CD4-positive, CD25-positive, alpha-beta regulatory T cell (primary cell): Measurements from ENCODE around the gene SNED1. TPM values are rescaled to one million over a fixed set of nuclear protein-coding genes. Genes with fewer than 3 reads are reported as not detected.

ENCODE experiments used
- ATAC-seq, 2 donors: fragments of 150-1000 bp; cut with Tn5 transposase; one replicate each; pipeline ENCODE4 v1.10.0; 2021; ENCODE audit warnings: low read depth in 2 of 2, moderate number of reproducible peaks in 2 of 2, moderate library complexity in 1 of 2
- DNase-seq, 3 donors: peaks; one replicate each; pipeline versions ENCODE4 v3.0.0 to v3.0.0-alpha.2; 2012 to 2022; ENCODE audit warnings: mixed read lengths in 1 of 3
- H3K27ac ChIP-seq: one replicate; pipeline ENCODE4 v1.7.0; 2013; ENCODE audit warnings: mild to moderate bottlenecking, low read length; ENCODE audit not compliant: insufficient read depth, poor library complexity, severe bottlenecking
- H3K27me3 ChIP-seq: one replicate; pipeline ENCODE4 v1.7.0; 2013; ENCODE audit warnings: low read length; ENCODE audit not compliant: control insufficient read depth, insufficient read depth
- H3K36me3 ChIP-seq: one replicate; pipeline ENCODE4 v1.7.0; 2013; ENCODE audit warnings: mild to moderate bottlenecking, low read length, moderate library complexity; ENCODE audit not compliant: control insufficient read depth, insufficient read depth
- H3K4me1 ChIP-seq: 2 replicates; pipeline ENCODE4 v1.7.0; 2013; ENCODE audit warnings: mild to moderate bottlenecking, low read length; ENCODE audit not compliant: insufficient read depth, control insufficient read depth, poor library complexity, severe bottlenecking
- H3K4me3 ChIP-seq: one replicate; pipeline ENCODE4 v1.7.0; 2013; ENCODE audit warnings: low read depth, mild to moderate bottlenecking, low read length, moderate library complexity
- H3K9me3 ChIP-seq, 2 experiments: 1 replicate in 1 of 2; 2 replicates in 1 of 2; pipeline ENCODE4 v1.7.0; 2013; ENCODE audit warnings: low read length in 2 of 2, mild to moderate bottlenecking in 1 of 2, moderate library complexity in 1 of 2; ENCODE audit not compliant: control insufficient read depth in 2 of 2
- H3K27ac Mint-ChIP-seq, 3 donors: one replicate each; pipeline ENCODE4 v1.8.0; 2020 to 2022; ENCODE audit warnings: mild to moderate bottlenecking in 3 of 3, mixed read lengths in 3 of 3, moderate library complexity in 2 of 3
- H3K27me3 Mint-ChIP-seq: one replicate; pipeline ENCODE4 v1.8.0; 2022; ENCODE audit warnings: mild to moderate bottlenecking, mixed read lengths
- H3K36me3 Mint-ChIP-seq: one replicate; pipeline ENCODE4 v1.8.0; 2020; ENCODE audit warnings: mixed read lengths
- H3K4me1 Mint-ChIP-seq, 4 donors: one replicate each; pipeline ENCODE4 v1.8.0; 2020 to 2022; ENCODE audit warnings: mixed read lengths in 4 of 4, mild to moderate bottlenecking in 1 of 4
- H3K4me3 Mint-ChIP-seq, 4 donors: one replicate each; pipeline ENCODE4 v1.8.0; 2020 to 2022; ENCODE audit warnings: mild to moderate bottlenecking in 4 of 4, mixed read lengths in 4 of 4, moderate library complexity in 3 of 4
- H3K9me3 Mint-ChIP-seq, 7 donors: one replicate each; pipeline ENCODE4 v1.8.0; 2020 to 2022; ENCODE audit warnings: mixed read lengths in 7 of 7, mild to moderate bottlenecking in 3 of 7, moderate library complexity in 2 of 7
- polyA plus RNA-seq, 4 donors: library from polyadenylated mRNA; unstranded; fragments of 300-500 nt; fragmentation: Illumina TruSeq; gene quantifications; one replicate each; pipeline ENCODE4 v1.2.3, GENCODE V29; 2021
- total RNA-seq: library from RNA; stranded (reverse); gene quantifications from one replicate; pipeline ENCODE4 v1.2.3, GENCODE V29; 2022

SNED1 gene
- total and polyA plus RNA-seq, 5 donors from 2014 or later = 1.7 to 170 (median 2.5) TPM

DNA sequence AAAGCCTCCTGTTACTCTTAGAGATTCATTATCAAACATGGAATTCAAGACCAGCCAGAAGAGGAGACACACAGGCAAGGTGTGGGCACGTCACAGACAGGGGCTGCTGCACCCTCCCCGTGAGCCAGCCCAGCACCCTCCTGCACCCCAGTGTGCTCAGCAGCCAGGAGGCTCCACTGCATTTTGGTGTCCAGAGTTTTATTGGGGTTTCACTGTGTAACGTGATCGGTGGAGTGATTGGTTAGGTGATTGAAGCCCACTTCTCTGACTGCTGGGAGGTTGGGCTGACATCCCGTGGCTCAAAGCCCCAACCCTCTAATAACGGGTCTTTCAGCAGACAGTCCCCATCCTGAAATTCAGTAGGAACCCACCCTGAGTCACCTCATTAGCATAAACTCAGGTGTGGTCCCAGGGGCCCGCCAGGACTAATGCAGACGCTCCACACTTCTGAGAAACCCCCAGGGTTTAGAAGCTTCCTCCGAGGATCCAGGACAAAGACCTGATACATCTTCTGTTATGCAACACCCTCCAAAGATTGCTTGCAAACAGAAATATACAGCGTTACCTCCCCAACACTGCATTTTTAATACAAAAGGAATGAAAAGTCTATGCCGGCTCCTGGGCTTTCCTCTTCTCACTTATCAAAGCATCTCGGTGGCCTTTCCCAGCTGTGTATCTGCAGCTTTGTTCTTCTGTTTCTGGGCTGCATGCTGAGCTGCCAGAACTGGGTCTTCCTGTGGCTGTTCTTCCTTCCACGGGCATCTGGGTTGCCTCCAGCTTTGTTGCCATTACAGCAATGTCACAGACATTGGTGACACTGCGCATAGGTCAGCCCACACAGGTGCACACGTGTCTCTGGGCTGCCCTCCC lies 43.7 kb upstream of the SNED1 start:
- Mint-ChIP-seq H3K9me3 (no peaks in the 10 kb centered on the region), H3K4me3 (no peak overlapping the region), H3K27ac (no peak overlapping the region), H3K36me3 (no peaks in the 10 kb centered on the region), H3K4me1 (peaks cover 0 to 3% (median 0%) of the 10 kb centered on the region in 4 donors), H3K27me3 (peaks cover 7% of the 10 kb centered on the region)
- DNase-seq = no peak
- Histone ChIP-seq H3K4me1 (no peaks in the 10 kb centered on the region), H3K4me3 (no peak overlapping the region), H3K27me3 (peaks cover 4% of the 10 kb centered on the region), H3K27ac (no peak overlapping the region), H3K36me3 (no peaks in the 10 kb centered on the region), H3K9me3 (no peaks in the 10 kb centered on the region)
- ATAC-seq = no peak

DNA sequence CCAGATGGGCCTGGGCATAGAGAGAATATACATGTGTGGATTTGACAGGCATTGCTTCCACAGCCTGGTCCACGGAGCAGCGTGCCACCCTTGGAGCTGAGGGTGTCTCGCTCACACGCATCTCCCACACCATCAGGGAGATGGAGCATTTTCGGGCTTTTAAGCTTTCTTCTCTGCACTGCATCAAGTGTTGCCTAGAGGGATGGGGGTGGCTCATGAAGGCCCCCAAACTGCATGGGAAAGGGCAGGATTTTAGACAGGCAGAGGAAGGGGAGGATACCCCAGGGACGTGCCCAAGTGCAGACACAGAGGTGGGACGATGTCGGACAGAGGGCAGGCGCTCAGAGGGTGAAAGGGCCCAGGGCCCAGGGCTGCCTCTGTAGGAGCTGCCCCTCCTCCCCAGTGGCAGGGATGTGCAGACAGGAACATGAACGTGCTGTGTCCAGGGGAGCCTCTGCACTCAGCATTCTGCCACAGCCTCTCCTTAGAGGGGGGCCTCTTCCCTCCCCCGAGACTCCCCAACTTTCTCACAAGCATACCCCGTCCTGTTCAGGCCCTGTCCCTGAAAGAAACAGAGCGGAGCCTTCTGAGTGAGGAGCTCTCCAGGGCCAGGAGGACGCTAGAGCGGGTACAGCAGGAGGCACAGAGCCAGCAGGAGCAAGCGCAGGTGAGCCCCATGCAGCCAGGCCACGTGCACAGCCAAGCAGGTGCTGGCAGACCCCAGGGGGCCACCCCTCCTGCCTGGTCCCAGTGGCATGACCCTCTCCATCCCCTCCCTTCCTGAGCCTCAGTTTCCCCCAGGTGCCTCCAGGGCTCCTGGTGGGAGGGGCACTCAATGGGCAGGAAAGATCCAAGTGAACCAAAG lies 42.9 kb upstream of the SNED1 start:
- H3K27me3 Mint-ChIP-seq = peaks cover 7% of the 10 kb centered on the region
- no peak overlapping the region for H3K27ac Mint-ChIP-seq
- H3K27ac ChIP-seq = no peak overlapping the region
- no peak overlapping the region for H3K4me3 Mint-ChIP-seq
- no peaks in the 10 kb centered on the region for H3K9me3 Mint-ChIP-seq
- no peaks in the 10 kb centered on the region for H3K36me3 Mint-ChIP-seq
- H3K4me3 ChIP-seq = no peak overlapping the region
- no peaks in the 10 kb centered on the region for H3K36me3 ChIP-seq
- H3K9me3 ChIP-seq = no peaks in the 10 kb centered on the region
- ATAC-seq = no peak
- H3K4me1 Mint-ChIP-seq = peaks cover 0 to 3% (median 0%) of the 10 kb centered on the region in 4 donors
- no peak for DNase-seq
- peaks cover 4% of the 10 kb centered on the region for H3K27me3 ChIP-seq
- H3K4me1 ChIP-seq = no peaks in the 10 kb centered on the region

DNA sequence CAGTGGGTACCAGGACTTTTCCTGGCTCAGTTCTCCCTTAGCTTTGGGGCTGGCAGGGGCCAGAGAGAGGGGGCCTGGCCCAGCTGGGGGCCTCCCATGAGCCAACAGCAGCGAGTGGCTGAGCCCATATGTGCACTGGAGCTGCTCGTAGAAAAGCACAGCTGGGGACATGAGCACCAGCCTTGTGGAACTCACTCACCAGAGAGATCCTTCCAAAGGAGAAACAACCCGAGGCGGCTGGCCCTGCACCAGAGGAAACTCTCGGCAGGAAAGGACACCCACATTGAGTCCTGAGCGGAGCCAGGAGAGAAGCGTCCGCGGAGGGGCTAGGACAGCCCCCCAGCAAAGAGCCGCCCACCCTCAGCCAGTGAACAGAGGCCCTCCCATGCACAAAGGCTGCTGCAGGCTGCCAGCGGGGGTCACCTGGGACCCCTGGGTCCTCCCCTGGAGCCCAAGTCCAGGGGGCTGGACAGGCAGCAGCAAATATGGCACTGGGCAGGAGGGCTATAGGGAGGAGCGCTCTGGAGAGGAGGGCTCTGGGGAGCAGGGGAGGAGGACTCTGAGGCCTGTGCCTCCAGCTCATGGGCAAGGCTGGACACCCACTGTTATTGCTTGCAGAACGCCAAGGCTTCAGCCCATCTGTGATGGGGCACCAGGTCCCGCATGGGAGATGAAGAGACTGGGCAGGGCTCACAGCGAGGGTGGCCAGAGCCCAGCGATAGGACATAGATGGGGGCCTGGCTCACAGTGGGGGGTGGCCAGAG lies 42.1 kb upstream of the SNED1 start:
- no peak for DNase-seq
- H3K27me3 ChIP-seq = peaks cover 2% of the 10 kb centered on the region
- no peaks in the 10 kb centered on the region for H3K36me3 ChIP-seq
- peaks cover 7% of the 10 kb centered on the region for H3K27me3 Mint-ChIP-seq
- H3K4me3 ChIP-seq = no peak overlapping the region
- no peaks in the 10 kb centered on the region for H3K4me1 ChIP-seq
- no peaks in the 10 kb centered on the region for H3K9me3 ChIP-seq
- H3K27ac Mint-ChIP-seq = no peak overlapping the region
- no peak for ATAC-seq
- H3K36me3 Mint-ChIP-seq = no peaks in the 10 kb centered on the region
- peaks cover 0 to 3% (median 0%) of the 10 kb centered on the region in 4 donors for H3K4me1 Mint-ChIP-seq
- H3K27ac ChIP-seq = no peak overlapping the region
- H3K4me3 Mint-ChIP-seq = no peak overlapping the region
- no peaks in the 10 kb centered on the region for H3K9me3 Mint-ChIP-seq

DNA sequence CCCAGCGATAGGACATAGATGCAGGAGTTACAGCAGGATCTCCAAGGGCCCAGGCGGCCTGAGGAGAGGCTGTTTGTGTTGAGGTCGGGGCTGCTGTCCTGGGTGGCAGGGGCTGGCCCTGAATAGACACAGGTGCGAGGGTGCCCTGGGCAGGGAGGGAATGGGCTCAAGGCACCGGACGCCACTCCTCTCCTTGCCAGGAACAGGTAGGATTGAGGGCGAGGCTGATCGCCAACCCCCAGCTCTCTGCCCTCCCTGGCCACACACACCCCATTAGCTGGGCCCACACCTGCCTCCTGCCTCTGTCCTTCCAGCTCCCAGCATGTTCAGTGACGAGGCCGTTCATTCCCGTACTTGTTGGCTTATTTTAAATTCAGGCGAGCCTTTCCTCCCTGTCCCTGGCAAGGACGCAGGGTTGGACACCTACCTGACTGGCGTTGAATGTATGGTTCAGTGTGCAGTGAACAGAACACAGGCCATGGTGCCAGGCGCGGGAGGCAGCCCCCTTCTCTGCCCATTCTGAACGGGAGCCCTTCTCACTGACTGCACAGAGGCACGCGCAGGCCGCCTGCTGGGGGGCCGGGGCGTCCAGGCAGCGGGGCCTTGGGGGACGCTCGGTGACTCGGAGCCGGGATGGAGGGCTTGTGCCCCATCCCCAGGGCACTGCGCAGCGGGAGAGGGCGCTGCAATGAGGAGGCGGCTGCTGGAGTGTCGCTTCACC lies 41.3 kb upstream of the SNED1 start:
- no peaks in the 10 kb centered on the region for H3K27me3 ChIP-seq
- no peak for DNase-seq
- no peaks in the 10 kb centered on the region for H3K9me3 ChIP-seq
- no peak overlapping the region for H3K27ac ChIP-seq
- Mint-ChIP-seq H3K36me3 (no peaks in the 10 kb centered on the region), H3K9me3 (no peaks in the 10 kb centered on the region), H3K27ac (no peak overlapping the region), H3K27me3 (peaks cover 7% of the 10 kb centered on the region), H3K4me1 (peaks cover 0 to 3% (median 0%) of the 10 kb centered on the region in 4 donors), H3K4me3 (no peak overlapping the region)
- no peaks in the 10 kb centered on the region for H3K36me3 ChIP-seq
- H3K4me3 ChIP-seq = no peak overlapping the region
- no peak for ATAC-seq
- no peaks in the 10 kb centered on the region for H3K4me1 ChIP-seq

DNA sequence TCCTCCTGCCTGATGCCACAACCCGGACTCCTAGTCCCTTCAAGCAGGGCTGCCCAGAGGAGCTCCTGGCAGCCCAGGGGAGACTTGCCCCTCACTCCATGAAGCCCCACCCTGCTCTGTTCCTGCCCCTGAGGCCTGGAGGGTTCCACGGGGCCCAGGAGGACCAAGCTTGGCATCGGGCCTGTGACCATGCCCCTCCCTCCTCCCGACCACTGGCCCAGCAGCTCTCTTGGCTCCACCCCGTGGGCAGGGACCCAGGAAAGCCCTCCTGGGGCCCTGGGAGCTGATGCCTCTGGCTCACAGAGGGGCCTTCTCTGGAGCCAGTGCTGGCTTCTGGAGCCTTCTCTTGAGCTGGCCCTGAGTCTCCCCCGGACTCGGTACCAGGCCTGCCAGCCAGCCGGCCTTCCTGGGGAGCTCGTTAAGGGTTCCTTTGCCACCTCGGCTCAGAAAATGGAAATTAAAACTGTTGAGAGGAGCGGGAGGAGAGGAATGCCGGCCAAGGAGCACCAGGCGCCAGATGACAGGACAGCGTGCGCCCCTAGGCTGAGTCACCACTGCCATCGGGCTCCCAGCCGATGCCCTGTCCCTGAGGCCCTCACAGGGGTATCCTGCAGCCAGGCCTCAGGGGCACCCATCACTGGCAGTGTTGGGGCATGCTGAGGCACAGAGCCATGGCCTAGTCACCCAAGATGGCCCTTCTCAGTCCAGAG lies 40.6 kb upstream of the SNED1 start:
- Histone ChIP-seq H3K9me3 (no peaks in the 10 kb centered on the region), H3K4me3 (no peak overlapping the region), H3K27ac (no peak overlapping the region), H3K36me3 (no peaks in the 10 kb centered on the region), H3K27me3 (no peaks in the 10 kb centered on the region), H3K4me1 (no peaks in the 10 kb centered on the region)
- ATAC-seq (no peak), DNase-seq (no peak)
- no peak overlapping the region for H3K4me3 Mint-ChIP-seq
- H3K27ac Mint-ChIP-seq = no peak overlapping the region
- peaks cover 7% of the 10 kb centered on the region for H3K27me3 Mint-ChIP-seq
- H3K4me1 Mint-ChIP-seq = peaks cover 0 to 3% (median 0%) of the 10 kb centered on the region in 4 donors
- no peaks in the 10 kb centered on the region for H3K9me3 Mint-ChIP-seq
- no peaks in the 10 kb centered on the region for H3K36me3 Mint-ChIP-seq

DNA sequence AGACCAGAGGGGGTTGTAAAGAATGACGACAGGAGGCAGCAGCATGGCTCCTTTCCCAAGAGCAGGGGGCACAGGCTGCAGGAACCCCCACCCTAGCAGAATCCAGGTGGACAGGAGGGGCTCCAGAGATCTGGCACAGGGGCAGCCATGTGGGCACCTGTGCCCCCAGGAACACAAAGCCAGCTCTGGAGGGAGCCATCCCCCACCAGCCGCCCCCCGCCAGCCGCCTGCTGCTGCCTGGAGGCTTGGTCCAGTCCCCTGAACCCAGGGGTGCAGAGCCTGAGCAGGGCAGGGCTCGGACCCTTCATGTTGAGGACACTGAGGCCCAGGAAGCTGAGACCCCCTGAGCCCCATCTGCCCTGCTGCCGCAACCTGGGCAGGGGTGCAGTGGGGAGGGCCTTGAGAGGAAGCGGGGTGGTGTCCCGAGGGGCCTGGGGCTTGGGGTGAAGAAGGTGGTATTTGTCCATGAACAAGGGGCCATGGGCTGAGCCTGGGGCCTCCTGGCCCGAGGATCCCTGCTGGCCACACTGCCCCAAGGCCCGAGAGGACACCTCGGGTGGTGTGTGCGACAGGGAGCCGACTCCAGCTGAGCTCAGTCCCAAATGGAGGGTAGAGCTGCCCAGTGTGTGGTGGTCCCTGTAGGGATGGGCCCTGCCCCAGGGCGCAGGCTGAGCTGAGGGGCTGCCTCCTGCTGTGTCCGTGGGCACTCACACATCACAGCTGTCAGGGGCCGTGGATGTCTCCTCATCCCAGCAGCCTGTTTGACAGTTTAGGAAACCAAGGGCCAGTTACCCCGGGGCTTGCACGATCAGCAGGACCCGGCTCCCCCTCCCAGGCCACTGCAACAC lies 39.8 kb upstream of the SNED1 start:
- no peak for DNase-seq
- Histone ChIP-seq H3K4me1 (no peaks in the 10 kb centered on the region), H3K27me3 (no peaks in the 10 kb centered on the region), H3K4me3 (no peak overlapping the region), H3K9me3 (no peaks in the 10 kb centered on the region), H3K27ac (no peak overlapping the region), H3K36me3 (no peaks in the 10 kb centered on the region)
- peaks cover 0 to 3% (median 0%) of the 10 kb centered on the region in 4 donors for H3K4me1 Mint-ChIP-seq
- no peak for ATAC-seq
- H3K9me3 Mint-ChIP-seq = no peaks in the 10 kb centered on the region
- H3K27ac Mint-ChIP-seq = no peak overlapping the region
- peaks cover 7% of the 10 kb centered on the region for H3K27me3 Mint-ChIP-seq
- H3K36me3 Mint-ChIP-seq = no peaks in the 10 kb centered on the region
- no peak overlapping the region for H3K4me3 Mint-ChIP-seq
